ENCODE results near the gene DNAH14. TPM values are rescaled to one million over a fixed set of nuclear protein-coding genes. Genes with fewer than 3 reads are reported as not detected.
A peak's percentile ranks its signal among the peaks of the same experiment; 100 is the strongest.
"Not testable (repeated sequence)": the region's sequence is repeated elsewhere in the genome, so short reads cannot be mapped to it uniquely, and the experiment has no call there.

DNAH14 gene
- total RNA-seq, 1 donor from 2014 or later, result 4.6 TPM

- intact Hi-C loops (cut with DNase I), result no loop called here
- DNase-seq (ENCODE audit: missing footprints), result no peak
- ATAC-seq, result no peak
Measured at GRCh38 chr1:225355863-225356262, 426.4 kb downstream of the DNAH14 start.

GRCh38 chr1:225360119-225360518 is 430.6 kb downstream of the DNAH14 start:
- no peak for DNase-seq (ENCODE audit: missing footprints)
- intact Hi-C loops (cut with DNase I), result no loop called here
- ATAC-seq, result no peak

- no peak for ATAC-seq
- no peak for DNase-seq (ENCODE audit: missing footprints)
- intact Hi-C loops (cut with DNase I), result no loop called here
Measured at GRCh38 chr1:225361176-225361575, 431.7 kb downstream of the DNAH14 start.

- intact Hi-C loops (cut with DNase I), result no loop called here
- DNase-seq (ENCODE audit: missing footprints) (no peak), ATAC-seq (no peak)
Measured at GRCh38 chr1:225362805-225363204, 433.3 kb downstream of the DNAH14 start.

GRCh38 chr1:225364439-225364838 is 435.0 kb downstream of the DNAH14 start:
- DNase-seq (ENCODE audit: missing footprints) (no peak), ATAC-seq (no peak)
- intact Hi-C loops (cut with DNase I), result no loop called here

- DNase-seq (ENCODE audit: missing footprints) (no peak), ATAC-seq (no peak)
- intact Hi-C loops (cut with DNase I), result no loop called here
Measured at GRCh38 chr1:225366018-225366417, 436.5 kb downstream of the DNAH14 start.

- ATAC-seq (no peak), DNase-seq (ENCODE audit: missing footprints) (no peak)
- intact Hi-C loops (cut with DNase I), result no loop called here
Measured at GRCh38 chr1:225366552-225366951, 437.1 kb downstream of the DNAH14 start.

GRCh38 chr1:225368036-225368552 is 438.6 kb downstream of the DNAH14 start:
- intact Hi-C loops (cut with DNase I), result no loop called here
- DNase-seq (ENCODE audit: missing footprints) (no peak), ATAC-seq (no peak)

- DNase-seq (ENCODE audit: missing footprints), result no peak
- ATAC-seq, result no peak
- intact Hi-C loops (cut with DNase I), result no loop called here
Measured at GRCh38 chr1:225371366-225372010, 442.0 kb downstream of the DNAH14 start.

GRCh38 chr1:225373155-225373554 is 443.7 kb downstream of the DNAH14 start:
- intact Hi-C loops (cut with DNase I), result no loop called here
- ATAC-seq, result no peak
- DNase-seq (ENCODE audit: missing footprints), result no peak

- DNase-seq (ENCODE audit: missing footprints), result no peak
- intact Hi-C loops (cut with DNase I), result no loop called here
- no peak for ATAC-seq
Measured at GRCh38 chr1:225374996-225375395, 445.5 kb downstream of the DNAH14 start.

GRCh38 chr1:225378880-225379279 is 449.4 kb downstream of the DNAH14 start:
- DNase-seq (ENCODE audit: missing footprints) (no peak), ATAC-seq (peak; percentile 84)
- intact Hi-C loops (cut with DNase I), result no loop called here

- ATAC-seq (no peak), DNase-seq (ENCODE audit: missing footprints) (no peak)
- intact Hi-C loops (cut with DNase I), result no loop called here
Measured at GRCh38 chr1:225380691-225381090, 451.2 kb downstream of the DNAH14 start.

GRCh38 chr1:225386860-225387259 is 457.4 kb downstream of the DNAH14 start:
- DNase-seq (ENCODE audit: missing footprints); ATAC-seq; intact Hi-C loops (cut with DNase I): not testable (repeated sequence)

GRCh38 chr1:225388372-225388771 is 458.9 kb downstream of the DNAH14 start:
- no peak for DNase-seq (ENCODE audit: missing footprints)
- ATAC-seq, result no peak
- intact Hi-C loops (cut with DNase I), result no loop called here

GRCh38 chr1:225389843-225390242 is 460.4 kb downstream of the DNAH14 start:
- intact Hi-C loops (cut with DNase I), result no loop called here
- DNase-seq (ENCODE audit: missing footprints) (no peak), ATAC-seq (no peak)

- DNase-seq (ENCODE audit: missing footprints), result no peak
- intact Hi-C loops (cut with DNase I), result no loop called here
- ATAC-seq, result no peak
Measured at GRCh38 chr1:225396357-225396756, 466.9 kb downstream of the DNAH14 start.

GRCh38 chr1:225400968-225401367 is 471.5 kb downstream of the DNAH14 start:
- ATAC-seq, result no peak
- DNase-seq (ENCODE audit: missing footprints), result no peak
- intact Hi-C loops (cut with DNase I), result no loop called here

GRCh38 chr1:225406976-225407725 is 477.7 kb downstream of the DNAH14 start:
- DNase-seq (ENCODE audit: missing footprints), result no peak
- no peak for ATAC-seq
- intact Hi-C loops (cut with DNase I), result no loop called here

- intact Hi-C loops (cut with DNase I), result no loop called here
- ATAC-seq, result no peak
Measured at GRCh38 chr1:225407755-225408154, 478.3 kb downstream of the DNAH14 start.

More at GRCh38 chr1:225407755-225408154, 478.3 kb downstream of the DNAH14 start:
- DNase-seq (ENCODE audit: missing footprints), result no peak

Measured in Right ventricle myocardium inferior (tissue), 1 donor.